KOPT-K1 (cell line): ENCODE data around the gene CTNNA2.

Experiments
- H3K27ac ChIP-seq: fragments of 200-600 bp; sonication (generic); 2 replicates; pipeline ENCODE4 v1.5.1; 2016; ENCODE audit warnings: antibody characterized with exemption, mild to moderate bottlenecking, low read depth, low read length; ENCODE audit not compliant: poor library complexity, severe bottlenecking
- H3K36me3 ChIP-seq: fragments of 200-600 bp; sonication (generic); 2 replicates; pipeline ENCODE4 v1.5.1; 2017; ENCODE audit warnings: antibody characterized with exemption, mild to moderate bottlenecking, low read length, moderate library complexity; ENCODE audit not compliant: insufficient read depth
- H3K9me3 ChIP-seq: fragments of 200-600 bp; sonication (generic); 2 replicates; pipeline ENCODE4 v1.5.1; 2017; ENCODE audit warnings: antibody characterized with exemption, low read length, mild to moderate bottlenecking; ENCODE audit not compliant: insufficient read depth, poor library complexity, severe bottlenecking

The CTNNA2 gene

DNA sequence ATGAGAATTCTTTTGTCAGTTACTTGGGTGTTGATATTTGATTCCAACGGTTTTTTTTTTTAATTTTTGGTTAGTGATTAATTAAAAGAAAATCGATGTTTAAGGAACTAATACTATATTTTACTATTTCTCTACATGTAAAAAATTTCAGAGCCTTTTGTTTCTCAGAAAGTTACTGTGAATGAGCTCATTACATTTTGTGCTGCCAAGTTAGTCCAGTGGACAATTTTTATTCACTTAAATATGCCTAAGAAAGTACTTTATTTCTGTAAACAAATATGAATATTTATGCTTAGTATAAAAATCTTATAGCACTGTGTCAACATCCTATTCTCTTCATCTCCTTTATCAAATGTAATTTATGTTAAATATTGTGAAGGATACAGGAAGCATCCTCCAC lies 309.3 kb downstream of the CTNNA2 start:
- Histone ChIP-seq H3K27ac (no peak overlapping the region), H3K36me3 (no peaks in the 10 kb centered on the region), H3K9me3 (no peaks in the 10 kb centered on the region)

DNA sequence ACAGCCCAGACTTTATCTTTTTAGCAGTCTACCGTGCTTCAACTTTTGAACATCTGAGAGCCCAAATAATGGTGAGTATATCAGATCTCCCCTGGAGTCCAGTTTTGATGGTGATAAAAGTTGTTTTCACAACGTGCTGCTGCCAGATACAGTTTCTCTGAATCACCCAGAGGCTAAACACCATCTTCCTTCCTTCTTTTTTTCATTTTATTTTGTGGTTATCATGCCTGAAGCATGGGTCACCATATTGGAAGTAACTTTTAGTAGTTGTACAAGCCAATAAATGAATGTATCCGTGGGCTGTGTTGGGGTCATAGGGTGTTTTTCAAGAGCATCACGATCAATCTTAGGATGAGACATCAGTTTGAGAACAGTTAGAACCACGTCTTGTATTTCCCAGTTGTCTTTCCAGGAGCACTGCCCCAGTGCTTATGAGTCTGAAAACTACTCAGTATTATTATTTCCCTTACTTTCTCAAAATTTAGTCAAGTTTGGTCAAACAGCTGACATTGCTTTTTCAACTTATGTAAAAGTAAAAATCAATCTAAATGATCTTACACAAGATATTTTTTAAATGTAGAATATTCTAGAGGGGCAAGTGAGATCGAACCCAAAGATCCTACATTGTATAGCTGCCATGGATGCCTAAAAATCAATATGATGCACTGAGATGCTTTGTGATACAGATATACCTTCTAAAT lies 311.4 kb downstream of the CTNNA2 start:
- H3K36me3 ChIP-seq = no peaks in the 10 kb centered on the region
- no peaks in the 10 kb centered on the region for H3K9me3 ChIP-seq
- no peak overlapping the region for H3K27ac ChIP-seq

DNA sequence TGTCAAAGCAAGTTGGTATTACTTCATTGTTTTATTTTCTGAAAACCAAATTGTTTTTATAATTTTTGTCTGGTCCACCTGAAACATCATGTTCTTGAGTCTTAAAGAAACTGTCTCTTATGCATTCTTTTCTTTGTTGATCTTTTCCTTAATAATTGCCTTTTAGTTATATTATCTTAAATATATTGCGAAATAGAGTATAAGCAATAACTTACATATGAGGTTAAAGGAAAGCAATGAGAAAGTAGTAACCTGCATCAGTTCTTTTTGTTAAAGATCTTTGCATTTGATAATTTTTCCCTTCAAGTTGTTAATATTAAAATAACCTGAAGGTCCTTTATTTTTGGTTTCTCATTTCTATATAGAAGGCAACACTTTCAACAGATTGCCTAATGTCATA lies 315.0 kb downstream of the CTNNA2 start:
- Histone ChIP-seq H3K36me3 (no peaks in the 10 kb centered on the region), H3K9me3 (no peaks in the 10 kb centered on the region), H3K27ac (no peak overlapping the region)

DNA sequence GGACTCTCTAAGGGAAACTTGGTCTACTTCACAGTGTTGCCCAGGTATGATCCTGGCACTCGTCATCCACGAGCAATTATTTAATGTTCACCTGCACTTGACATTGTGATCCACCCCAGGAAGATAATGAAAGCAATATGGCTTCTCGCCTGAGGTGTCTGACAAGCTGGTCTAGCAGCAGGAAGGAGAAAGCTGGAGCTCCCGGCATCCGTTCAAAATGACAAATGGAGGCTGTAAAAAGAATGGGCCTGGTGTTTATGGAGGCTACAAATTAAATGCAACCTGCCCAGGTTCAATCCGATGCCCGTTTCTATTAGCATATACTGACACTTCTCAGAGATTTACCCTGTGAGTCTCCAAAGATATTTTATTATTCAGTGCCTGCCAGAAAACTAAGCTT lies 317.6 kb downstream of the CTNNA2 start:
- Histone ChIP-seq H3K36me3 (no peaks in the 10 kb centered on the region), H3K9me3 (no peaks in the 10 kb centered on the region), H3K27ac (no peak overlapping the region)

DNA sequence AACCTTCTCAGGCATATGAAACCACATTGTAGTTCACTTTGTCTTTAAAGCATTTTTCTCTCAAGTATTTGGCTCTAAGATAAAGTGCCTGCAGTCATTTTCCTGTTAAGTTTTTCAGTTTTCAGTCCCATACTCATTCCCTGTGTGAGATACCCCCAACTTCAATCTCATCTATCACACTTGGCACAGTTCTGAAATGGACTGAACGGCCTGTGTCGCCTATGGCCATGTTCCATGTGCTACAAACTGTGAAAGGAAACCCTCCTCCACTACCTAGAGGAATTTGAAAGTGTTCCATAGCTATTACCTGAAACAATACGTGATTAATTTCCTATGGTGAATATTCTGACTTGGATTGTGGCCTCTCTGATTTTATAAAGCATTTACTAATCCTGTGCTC lies 319.1 kb downstream of the CTNNA2 start:
- no peaks in the 10 kb centered on the region for H3K36me3 ChIP-seq
- no peaks in the 10 kb centered on the region for H3K9me3 ChIP-seq
- no peak overlapping the region for H3K27ac ChIP-seq

DNA sequence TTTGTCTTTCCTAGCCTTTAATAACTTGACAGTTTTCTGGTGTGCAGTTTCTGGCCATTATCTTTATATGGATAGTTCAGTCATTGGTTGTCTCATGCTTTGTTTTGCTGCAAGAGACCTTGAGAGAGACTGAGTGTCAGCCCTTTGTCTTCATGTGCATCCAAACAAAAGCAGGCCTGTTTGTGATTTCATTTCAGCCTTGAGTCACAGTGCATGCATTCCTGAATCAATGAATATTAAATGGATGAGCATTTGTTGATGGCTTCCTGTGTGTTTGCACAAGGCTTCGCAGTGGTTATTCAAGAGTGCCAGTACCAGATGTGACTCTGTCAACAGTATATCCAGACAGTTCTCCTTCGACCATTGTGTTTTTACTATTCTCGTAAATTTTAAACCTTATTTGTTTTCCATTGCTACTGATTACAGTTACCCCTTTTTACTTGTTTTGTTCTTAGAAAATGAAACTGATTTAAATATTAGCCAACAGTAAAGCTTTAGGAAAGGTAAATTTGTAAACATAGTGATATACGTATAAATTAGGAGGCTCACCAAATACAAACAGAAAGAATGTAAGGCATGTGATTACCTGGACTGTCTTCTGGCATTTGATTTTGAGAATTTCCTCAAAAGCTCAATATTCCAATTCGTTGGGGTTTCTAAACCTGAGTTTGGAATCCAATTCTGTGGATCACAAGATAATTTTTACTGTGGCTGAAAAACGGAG lies 319.8 kb downstream of the CTNNA2 start:
- Histone ChIP-seq H3K9me3 (no peaks in the 10 kb centered on the region), H3K36me3 (no peaks in the 10 kb centered on the region), H3K27ac (no peak overlapping the region)

DNA sequence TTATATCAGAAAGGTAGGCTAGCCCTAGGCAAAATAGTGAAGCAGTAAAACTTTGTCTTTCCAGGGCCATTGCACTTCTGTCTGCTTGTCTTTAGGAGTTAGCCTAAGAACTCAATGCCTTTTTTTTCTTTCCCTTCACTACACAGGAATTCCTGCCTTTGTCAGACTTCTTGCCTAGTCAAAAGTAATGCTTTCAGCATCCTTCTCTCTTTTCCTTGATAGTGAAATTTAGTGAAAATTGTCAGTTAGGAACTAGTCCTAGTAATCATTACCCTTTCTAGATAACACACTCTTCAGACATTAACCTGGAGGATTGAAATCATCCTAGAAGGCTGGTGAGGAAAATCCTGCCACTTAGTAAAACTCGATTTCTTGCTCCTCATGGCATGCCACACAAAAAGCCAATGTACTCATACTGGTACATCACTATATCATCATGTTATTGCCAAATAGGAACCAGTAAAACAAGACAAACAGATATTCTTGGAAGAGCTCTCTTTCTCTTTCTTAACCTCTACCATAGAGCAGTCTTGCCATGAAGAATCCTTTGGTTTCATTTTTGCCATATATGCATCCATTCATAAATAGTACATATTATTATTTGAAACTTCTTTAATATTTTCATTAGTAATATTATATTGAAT lies 320.5 kb downstream of the CTNNA2 start:
- H3K27ac ChIP-seq = no peak overlapping the region
- no peaks in the 10 kb centered on the region for H3K36me3 ChIP-seq
- no peaks in the 10 kb centered on the region for H3K9me3 ChIP-seq

DNA sequence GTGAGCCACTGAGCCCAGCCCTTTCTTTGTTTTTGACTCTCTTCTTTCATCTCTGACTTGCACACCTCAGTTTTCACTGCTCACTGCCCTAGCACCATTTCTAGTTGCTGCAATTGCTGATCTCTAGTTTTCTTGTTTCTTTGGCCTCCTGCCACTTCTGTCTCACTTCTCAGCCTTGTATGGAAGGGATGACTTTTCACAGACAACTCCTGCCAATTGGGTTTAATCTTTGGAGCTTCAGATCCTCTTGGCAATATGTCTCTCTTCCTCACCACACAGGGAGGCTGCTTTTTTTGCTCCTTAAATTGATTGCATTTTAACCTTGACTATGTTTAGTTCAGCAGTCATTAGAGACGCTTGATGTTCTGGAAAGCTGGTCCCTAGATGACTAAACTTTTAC lies 323.1 kb downstream of the CTNNA2 start:
- no peaks in the 10 kb centered on the region for H3K9me3 ChIP-seq
- no peaks in the 10 kb centered on the region for H3K36me3 ChIP-seq
- H3K27ac ChIP-seq = no peak overlapping the region

DNA sequence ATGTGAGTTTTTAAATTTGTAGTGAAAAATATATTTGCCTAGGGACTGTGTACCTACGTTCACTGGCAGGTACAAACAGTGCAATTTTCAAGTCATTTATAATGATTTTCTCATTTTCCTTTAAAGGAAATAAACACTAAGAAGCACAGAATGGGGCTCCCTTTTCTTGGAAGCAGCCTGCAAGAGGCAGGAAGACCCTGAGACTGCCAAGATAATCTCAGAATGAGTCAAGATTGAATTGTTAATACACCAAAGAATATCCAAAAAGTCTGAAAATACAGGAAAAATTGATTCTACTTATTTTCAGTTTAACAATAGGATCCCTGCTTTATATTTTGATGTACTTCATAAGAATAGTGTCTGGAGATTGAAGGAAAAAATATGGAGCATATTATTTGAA lies 331.2 kb downstream of the CTNNA2 start:
- H3K27ac ChIP-seq = no peak overlapping the region
- no peaks in the 10 kb centered on the region for H3K9me3 ChIP-seq
- no peaks in the 10 kb centered on the region for H3K36me3 ChIP-seq

DNA sequence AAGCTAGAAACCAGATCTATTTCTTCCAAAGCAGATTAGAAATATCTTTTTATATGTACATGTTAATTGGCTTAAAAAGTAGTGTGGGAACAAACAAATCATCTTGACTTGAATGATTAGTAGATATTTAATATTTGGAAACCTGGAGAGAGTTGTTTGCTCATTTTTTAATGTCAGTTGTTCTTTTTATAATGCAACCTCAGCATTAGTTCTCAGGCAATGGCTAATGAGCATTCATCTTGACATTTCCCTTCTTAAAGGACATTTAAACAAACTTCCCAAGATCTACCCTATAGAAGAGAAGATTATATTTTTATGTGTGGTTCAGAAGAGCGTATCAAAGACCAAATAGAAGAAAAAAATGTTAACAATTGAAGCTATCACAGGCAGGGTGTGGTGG lies 334.0 kb downstream of the CTNNA2 start:
- H3K36me3 ChIP-seq = no peaks in the 10 kb centered on the region
- H3K9me3 ChIP-seq = no peaks in the 10 kb centered on the region
- H3K27ac ChIP-seq = no peak overlapping the region

DNA sequence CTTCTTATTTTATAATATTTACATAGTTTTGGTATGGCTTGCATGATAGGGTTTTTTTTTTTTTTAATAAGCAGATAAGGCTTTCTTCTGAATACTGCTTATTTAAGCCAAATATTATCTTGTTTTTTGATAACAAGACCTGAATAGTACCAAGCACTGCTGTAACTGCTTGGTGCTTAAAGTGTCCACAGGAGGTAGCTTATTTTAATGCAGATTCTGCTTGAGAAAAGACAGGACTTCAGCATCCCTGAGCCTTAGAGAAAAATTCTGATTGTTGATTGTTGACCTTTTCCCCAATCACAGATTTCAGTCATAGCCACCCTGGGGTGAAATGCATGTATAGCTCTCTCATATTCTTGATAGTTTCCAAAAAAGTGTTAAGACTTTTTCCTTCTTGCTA lies 336.4 kb downstream of the CTNNA2 start:
- Histone ChIP-seq H3K9me3 (no peaks in the 10 kb centered on the region), H3K27ac (no peak overlapping the region), H3K36me3 (no peaks in the 10 kb centered on the region)

DNA sequence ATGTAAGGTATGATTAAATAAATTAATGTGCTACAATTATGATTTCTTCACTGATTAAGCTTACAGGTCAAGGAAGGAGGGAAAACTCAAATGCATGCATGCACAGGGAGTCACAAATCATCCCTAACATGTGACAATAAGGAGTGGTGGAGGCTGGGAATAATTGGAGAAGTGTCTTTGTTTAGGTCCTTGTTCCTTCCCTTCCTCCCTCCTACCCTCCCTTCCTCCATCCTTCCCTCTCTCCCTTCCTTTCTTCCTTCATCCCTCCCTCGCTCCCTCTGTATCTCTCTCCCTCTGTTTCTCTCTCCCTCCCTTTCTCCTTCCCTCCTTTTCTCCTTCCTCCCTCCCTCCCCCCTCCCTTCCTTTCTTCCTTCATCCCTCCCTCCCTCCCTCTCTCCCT lies 337.1 kb downstream of the CTNNA2 start:
- Histone ChIP-seq H3K36me3 (no peaks in the 10 kb centered on the region), H3K9me3 (no peaks in the 10 kb centered on the region), H3K27ac (no peak overlapping the region)

DNA sequence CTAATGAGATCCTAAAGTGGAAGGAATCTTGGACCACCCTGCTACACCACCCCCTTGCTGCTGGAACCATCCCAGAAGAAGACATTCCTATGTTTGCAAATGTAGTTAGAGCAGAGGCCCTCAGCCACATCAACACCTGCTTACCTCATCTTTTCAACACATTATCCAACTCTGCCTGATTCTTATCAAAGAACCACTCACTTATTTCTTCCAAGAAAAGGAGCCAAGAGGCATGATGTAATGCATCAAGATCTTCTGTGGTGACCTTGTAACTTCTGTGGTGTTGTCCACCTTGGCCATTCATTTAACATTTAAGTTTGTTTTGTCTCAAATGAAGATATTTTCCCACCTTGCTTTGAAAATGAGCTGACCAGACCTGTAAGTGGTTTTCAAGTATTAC lies 338.1 kb downstream of the CTNNA2 start:
- Histone ChIP-seq H3K9me3 (no peaks in the 10 kb centered on the region), H3K27ac (no peak overlapping the region), H3K36me3 (no peaks in the 10 kb centered on the region)

DNA sequence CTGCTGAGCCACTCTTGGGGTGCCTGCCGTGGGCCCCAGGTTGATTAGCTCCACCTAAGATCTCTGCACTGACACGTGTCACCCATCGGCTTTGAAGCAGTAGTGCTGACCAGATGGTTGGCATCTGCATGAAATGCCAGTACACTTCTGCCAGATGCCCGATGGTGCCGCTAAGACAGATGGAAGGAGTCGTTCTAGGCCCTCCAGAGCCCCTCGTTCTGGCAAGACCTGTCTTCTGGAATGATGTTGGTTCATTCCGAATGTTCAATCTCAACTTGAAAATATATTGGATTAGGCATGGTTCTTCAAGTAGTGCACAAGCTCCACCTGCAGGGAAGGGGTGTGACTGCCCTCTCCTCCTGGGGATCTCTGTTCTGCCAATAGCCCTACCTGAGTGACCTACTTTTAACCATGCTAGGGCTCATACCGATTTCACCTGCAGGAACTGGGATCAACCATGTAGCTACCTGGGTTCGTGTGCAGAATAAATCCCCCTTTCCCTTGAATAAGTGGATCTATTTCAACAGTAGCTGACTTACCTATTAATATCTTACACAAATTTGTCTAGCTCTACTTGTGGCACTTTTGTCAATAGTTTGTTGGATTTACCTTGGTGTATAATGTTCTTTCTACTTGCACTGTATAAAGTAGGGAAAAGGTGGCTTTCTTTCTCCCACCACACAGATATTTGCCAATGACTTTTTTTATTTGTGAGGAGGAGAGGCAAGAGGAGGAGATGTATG lies 342.6 kb downstream of the CTNNA2 start:
- no peak overlapping the region for H3K27ac ChIP-seq
- no peaks in the 10 kb centered on the region for H3K36me3 ChIP-seq
- no peaks in the 10 kb centered on the region for H3K9me3 ChIP-seq

DNA sequence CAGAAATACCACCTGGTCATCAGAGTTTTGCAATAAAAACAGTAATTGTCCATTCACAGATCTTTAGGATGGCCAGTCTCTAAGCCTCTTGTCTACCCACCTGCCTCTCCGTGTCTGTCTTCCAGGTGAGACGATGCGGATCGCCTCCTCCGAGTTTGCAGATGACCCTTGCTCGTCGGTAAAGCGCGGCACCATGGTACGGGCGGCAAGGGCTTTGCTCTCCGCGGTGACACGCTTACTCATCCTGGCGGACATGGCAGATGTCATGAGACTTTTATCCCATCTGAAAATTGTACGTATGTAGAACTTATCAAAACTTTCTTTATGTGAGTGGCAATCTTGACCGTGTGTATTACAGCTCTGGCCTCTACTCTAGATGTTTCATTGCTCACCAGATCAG lies 345.0 kb downstream of the CTNNA2 start:
- no peaks in the 10 kb centered on the region for H3K9me3 ChIP-seq
- H3K27ac ChIP-seq = no peak overlapping the region
- no peaks in the 10 kb centered on the region for H3K36me3 ChIP-seq
